Transverse colon (tissue), 4 donors: ENCODE results near the gene SORL1.

ENCODE experiments used
- CTCF ChIP-seq, 5 experiments: fragments of 200-600 bp in 3 of 5; fragments of 450-650 bp in 2 of 5; sonication (generic) in 3 of 5; IDR thresholded peaks; 1 replicate in 2 of 5; 2 replicates in 3 of 5; pipeline ENCODE4 v1.5.1; 2016 to 2017; ENCODE audit warnings: antibody characterized with exemption in 5 of 5, inconsistent platforms in 3 of 5, mild to moderate bottlenecking in 2 of 5, moderate library complexity in 1 of 5
- POLR2AphosphoS5 ChIP-seq, 3 donors: sonication (generic); formaldehyde crosslinking; IDR thresholded peaks; one replicate each; pipeline ENCODE4 v1.6.1; 2016; ENCODE audit warnings: antibody characterized with exemption in 3 of 3

DNA sequence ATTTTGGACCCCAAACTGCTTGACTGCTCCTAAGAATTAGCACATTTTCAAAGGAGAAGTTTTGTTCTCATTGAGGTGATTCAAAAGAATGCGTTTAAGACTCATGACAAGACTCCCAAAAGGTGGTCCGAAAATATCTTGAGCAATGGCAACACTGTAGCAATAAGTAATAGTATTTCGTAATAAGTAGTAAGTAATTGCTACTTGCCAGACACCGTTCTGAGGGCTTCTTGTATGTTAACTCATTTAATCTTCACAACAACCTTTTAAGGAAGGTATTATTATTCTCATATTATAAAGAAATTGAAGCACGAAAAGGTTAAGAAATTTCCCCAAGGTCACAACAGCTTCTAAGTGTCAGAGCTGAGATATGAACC, 184.7 kb downstream of the SORL1 start:
- TF ChIP-seq CTCF (IDR thresholded peaks at IDR 0.05) (no peak), POLR2AphosphoS5 (IDR thresholded peaks at IDR 0.05) (no peak)
